WI38 (cell line): Measurements from ENCODE around the gene PAK1.
"Not testable (repeated sequence)": the region's sequence is repeated elsewhere in the genome, so short reads cannot be mapped to it uniquely, and the experiment has no call there.

Source experiments
- H3K4me3 ChIP-seq: 2 replicates; pipeline ENCODE4 v1.5.1; 2011; ENCODE audit warnings: low read depth, mild to moderate bottlenecking, control low read depth, low read length
- CTCF ChIP-seq: IDR thresholded peaks from 2 replicates; pipeline ENCODE4 v1.5.1; 2012; ENCODE audit warnings: low read depth, mild to moderate bottlenecking, control low read depth, low read length

The PAK1 gene

GRCh38 chr11:77310721-77311120 lies 163.2 kb downstream of the PAK1 start:
- H3K4me3 ChIP-seq, result no peak overlapping the region
- TF ChIP-seq CTCF, result no peak

- no peak for TF ChIP-seq CTCF
Observed at GRCh38 chr11:77309401-77310085, 164.4 kb downstream of the PAK1 start.

GRCh38 chr11:77308838-77309237 lies 165.1 kb downstream of the PAK1 start:
- no peak overlapping the region for H3K4me3 ChIP-seq
- TF ChIP-seq CTCF, result no peak

More at GRCh38 chr11:77309401-77310085, 164.4 kb downstream of the PAK1 start:
- H3K4me3 ChIP-seq, result no peak overlapping the region

GRCh38 chr11:77303328-77303727 lies 170.6 kb downstream of the PAK1 start:
- no peak overlapping the region for H3K4me3 ChIP-seq
- TF ChIP-seq CTCF, result no peak

GRCh38 chr11:77302752-77303151 lies 171.1 kb downstream of the PAK1 start:
- no peak for TF ChIP-seq CTCF
- no peak overlapping the region for H3K4me3 ChIP-seq

GRCh38 chr11:77301510-77301909 lies 172.4 kb downstream of the PAK1 start, which contains the start of gene GDPD4:
Gene GDPD4 (minus strand): TSS chr11:77301686. CDS start chr11:77285137, 16,549 bp downstream.
- TF ChIP-seq CTCF, result no peak
- H3K4me3 ChIP-seq, result no peak within 1 kb of the TSS

GRCh38 chr11:77300695-77301094 lies 173.2 kb downstream of the PAK1 start:
- TF ChIP-seq CTCF, result no peak
- no peak overlapping the region for H3K4me3 ChIP-seq

GRCh38 chr11:77300028-77300427 lies 173.9 kb downstream of the PAK1 start:
- H3K4me3 ChIP-seq, result not testable (repeated sequence)
